GM10248 (cell line): Measurements from ENCODE around the gene MRPL36.

Experiments used
- CTCF ChIA-PET: fragments of 300-600 bp; sonication (Branson Sonifier 250); formaldehyde crosslinking; extraction: SDS; loops from one replicate; lab custom pipeline; 2021; ENCODE audit warnings: antibody characterized with exemption; lab: Yijun Ruan, JAX
- POLR2A ChIA-PET: fragments of 350-650 bp; sonication (Branson Sonifier 250); formaldehyde crosslinking; extraction: SDS; loops from one replicate; lab custom pipeline; 2020; ENCODE audit warnings: antibody characterized with exemption; lab: Yijun Ruan, JAX
- DNase-seq: peaks from one replicate; pipeline ENCODE4 v3.0.0; 2012; ENCODE audit errors: extremely low spot score
- TF ChIP-seq, protein P1 (sequence below): IDR thresholded peaks from 2 replicates; pipeline ENCODE4 v1.5.1; 2012; ENCODE audit warnings: mild to moderate bottlenecking, low read depth; ENCODE audit errors: extremely low read depth, missing control alignments, control extremely low read depth

The MRPL36 gene

DNA sequence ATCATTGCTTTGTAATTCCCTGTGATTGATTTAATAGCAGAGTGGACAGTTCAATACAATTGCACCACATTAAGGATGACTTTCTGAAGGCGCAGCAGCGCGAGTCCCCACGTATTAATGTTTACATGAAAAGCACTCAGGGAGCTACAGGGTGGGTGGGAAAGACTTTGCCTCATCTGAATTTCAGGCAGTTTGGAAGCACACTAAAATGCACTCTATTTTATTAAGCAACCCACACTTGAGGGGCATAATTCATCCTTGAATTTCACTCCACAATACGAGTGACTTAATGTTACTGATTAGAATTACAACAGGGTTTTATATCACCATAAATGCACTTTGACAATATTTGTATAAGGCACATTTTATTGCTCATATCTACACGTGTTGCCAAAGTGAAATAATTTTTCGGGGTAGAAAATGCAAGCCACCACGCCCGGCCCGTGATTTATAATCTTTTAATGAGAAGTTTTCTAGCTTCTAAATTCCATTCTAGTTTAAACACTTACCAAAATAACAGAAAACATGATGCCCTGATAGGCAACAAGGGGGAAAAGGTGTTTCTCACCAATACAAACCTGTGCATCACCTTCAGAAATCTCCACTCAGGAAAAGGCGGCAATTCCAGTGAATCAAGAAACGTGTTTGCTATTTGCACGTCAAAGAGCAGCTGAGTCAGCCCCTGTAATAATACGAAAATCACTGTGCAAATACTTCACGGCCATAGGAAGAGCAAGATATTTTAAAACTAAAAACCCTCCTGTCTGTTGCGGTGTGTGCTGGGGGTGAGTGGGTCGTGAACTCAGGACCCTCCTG is 42.6 kb upstream of the MRPL36 start:
- TF ChIP-seq, protein P1, sequence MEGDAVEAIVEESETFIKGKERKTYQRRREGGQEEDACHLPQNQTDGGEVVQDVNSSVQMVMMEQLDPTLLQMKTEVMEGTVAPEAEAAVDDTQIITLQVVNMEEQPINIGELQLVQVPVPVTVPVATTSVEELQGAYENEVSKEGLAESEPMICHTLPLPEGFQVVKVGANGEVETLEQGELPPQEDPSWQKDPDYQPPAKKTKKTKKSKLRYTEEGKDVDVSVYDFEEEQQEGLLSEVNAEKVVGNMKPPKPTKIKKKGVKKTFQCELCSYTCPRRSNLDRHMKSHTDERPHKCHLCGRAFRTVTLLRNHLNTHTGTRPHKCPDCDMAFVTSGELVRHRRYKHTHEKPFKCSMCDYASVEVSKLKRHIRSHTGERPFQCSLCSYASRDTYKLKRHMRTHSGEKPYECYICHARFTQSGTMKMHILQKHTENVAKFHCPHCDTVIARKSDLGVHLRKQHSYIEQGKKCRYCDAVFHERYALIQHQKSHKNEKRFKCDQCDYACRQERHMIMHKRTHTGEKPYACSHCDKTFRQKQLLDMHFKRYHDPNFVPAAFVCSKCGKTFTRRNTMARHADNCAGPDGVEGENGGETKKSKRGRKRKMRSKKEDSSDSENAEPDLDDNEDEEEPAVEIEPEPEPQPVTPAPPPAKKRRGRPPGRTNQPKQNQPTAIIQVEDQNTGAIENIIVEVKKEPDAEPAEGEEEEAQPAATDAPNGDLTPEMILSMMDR = no peak
- ChIA-PET CTCF (no interaction called here), POLR2A (no interaction called here)
- DNase-seq = no peak

DNA sequence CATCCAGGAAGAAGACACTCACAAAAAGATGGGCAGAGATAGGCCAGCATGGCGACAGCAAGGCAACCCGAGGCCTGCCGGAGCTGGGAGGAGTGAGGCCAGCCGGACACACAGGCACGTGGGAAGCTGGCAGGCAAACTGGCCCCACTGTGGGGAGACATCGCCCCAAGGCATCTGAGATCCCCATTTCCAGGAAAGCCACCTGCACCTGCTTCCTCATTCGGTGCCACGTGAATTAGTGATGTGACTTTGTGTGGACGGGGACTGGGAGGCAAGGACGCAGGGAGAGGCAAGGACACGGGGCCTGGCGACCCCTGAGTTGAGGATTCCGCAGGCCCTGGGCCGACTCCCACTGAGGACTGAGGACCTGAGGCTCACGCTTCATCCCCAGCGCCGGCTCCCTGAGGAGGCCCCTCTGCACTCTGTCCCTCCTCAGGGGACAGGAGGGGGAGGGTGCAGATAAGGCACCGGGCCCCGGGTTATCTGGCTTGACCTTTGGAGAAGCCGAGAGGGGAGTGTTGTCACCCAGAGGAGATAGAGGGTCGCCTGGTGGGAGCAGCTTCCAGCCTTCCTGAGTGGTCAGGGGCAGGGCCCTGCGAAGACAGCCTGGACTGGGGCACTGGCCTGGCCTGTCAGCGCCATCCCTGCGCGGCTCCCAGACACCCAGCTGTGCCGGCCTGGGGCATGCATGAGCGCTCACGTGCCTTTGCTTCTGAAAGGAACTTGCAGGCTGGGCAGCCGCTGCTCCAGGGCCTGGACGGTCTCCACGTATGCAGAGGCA is 41.3 kb upstream of the MRPL36 start:
- ChIA-PET POLR2A (no interaction called here), CTCF (no interaction called here)
- no peak for DNase-seq
- TF ChIP-seq, protein P1 = no peak

DNA sequence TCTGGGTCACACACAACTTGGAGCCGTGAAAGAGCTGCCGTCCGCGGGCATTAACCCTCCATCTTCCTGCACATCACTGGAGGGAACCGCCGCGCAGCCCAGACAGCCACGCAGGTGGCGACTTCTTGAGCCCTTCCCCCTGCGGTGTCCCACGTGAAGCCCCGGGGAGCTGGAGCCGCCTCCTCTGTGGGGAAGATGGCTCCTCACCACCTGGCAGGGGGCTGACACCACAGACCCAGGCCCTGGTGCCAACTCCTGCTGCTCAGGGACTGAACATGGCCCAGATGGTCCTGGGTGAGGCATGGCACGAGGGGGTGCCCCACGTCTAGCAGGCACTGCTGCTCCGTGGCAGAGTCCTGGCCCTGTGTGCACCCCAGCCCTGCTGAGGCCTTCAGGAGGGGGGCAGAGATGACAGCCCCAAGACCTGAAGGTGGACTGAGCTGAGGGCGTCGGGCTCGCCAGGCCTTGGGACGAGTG is 40.5 kb upstream of the MRPL36 start:
- POLR2A ChIA-PET = no interaction called here
- CTCF ChIA-PET = no interaction called here
- no peak for DNase-seq
- TF ChIP-seq, protein P1 = no peak

DNA sequence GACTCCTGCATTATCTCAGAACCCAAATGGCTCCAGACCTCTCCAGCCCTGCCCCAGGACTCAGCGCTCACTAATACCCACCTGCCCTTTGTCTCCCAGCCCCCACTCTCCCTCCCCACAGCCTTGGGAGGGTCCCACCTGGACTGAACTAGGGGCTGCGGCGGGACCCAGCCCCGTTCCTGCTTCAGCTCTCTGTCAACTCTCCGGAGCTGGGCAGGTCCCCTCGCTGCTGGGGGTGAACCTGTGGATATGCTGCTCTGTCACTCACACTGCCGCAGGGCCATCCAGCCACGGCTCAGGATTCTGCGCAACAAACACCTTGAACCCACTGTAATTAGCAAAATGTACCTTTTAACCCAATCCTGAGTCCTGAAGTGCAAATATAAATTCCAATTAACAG is 38.4 kb upstream of the MRPL36 start:
- POLR2A ChIA-PET = no interaction called here

DNA sequence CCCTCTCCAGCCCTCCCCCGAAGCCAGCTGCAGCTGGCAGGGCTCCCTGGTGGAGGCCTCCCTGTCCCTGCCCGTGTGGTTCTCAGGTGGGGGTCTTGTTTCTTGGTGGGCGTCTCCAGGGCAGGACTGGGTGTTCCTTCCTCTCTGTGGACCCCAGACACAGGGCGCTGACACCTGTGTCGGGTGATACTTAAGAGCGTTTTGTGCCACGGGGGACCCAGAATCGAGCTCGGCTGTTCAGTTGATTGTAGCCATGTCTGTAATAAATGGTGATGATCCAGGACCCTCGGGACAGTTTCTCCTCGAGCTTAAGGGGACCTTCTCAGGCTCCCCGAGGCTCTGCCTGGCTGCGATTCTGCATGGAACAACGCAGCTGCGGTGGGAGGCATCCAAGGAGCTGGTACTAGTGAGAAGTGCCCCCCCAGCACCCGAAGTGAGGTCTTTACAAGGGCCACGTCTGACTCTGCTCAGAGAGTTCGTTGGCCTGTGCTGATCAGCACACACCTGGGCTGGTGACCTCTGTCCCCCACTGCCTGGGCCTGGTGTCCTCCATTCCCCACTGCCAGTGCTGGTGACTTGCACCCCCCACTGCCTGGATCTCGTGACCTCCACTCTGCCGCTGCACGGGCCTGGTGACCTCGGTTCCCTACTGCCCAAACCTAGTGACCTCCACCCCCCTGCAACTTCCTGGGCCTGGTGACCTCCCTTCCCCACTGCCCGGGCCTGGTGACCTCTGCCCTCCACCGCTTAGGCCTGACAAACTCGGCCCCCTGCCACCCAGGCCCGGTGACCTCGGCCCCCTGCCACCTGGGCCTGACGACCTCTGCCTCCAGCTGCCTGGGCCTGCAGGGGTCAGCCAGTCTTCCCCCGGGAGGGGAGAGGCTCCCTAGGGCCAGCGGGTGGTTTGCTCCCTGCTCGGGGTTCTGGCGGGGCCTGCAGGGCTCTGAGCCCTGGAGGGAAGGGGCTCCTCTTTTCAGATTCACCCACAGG is 37.5 kb upstream of the MRPL36 start:
- ChIA-PET CTCF (no interaction called here), POLR2A (no interaction called here)
- TF ChIP-seq, protein P1 = no peak
- DNase-seq = no peak

More for the DNA sequence above, 38.4 kb upstream of the MRPL36 start:
- DNase-seq = no peak
- CTCF ChIA-PET = no interaction called here
- TF ChIP-seq, protein P1 = no peak
